ENCODE measurements around the gene ABCF1. TPM values are rescaled to one million over a fixed set of nuclear protein-coding genes. Genes with fewer than 3 reads are reported as not detected.

Gene ABCF1
- total RNA-seq, 1 experiment from 2014 or later: 53.3 TPM

GRCh38 chr6:30589754-30590358 is 18.6 kb downstream of the ABCF1 start:
- Histone ChIP-seq H3K27me3 (ENCODE audit: insufficient read depth, low read length) (no peaks in the 10 kb centered on the region), H3K79me2 (ENCODE audit: insufficient read depth, low read length) (peaks cover 37% of the 10 kb centered on the region; the same call in 1 of the 2 replicates), H4K20me1 (ENCODE audit: insufficient read depth) (no peaks in the 10 kb centered on the region; the same call in 1 of the 2 replicates), H2AFZ (ENCODE audit: low read depth, low read length, poor library complexity, severe bottlenecking) (no peak overlapping the region), H3K9me2 (ENCODE audit: insufficient read depth) (no peaks in the 10 kb centered on the region), H3K27ac (ENCODE audit: low read depth, low read length) (no peak overlapping the region), H3K9ac (ENCODE audit: low read length) (no peak overlapping the region), H3K4me2 (ENCODE audit: low read length) (no peak overlapping the region), H3K36me3 (ENCODE audit: control insufficient read depth in 1 of 2, insufficient read depth in 2 of 2, low read length in 2 of 2) (peaks cover 53 to 60% of the 10 kb centered on the region in 2 experiments), H3K4me1 (ENCODE audit: control insufficient read depth in 1 of 2, insufficient read depth in 2 of 2, low read length in 2 of 2) (no peaks in the 10 kb centered on the region), H3K4me3 (replicated peaks in 1 of 2; ENCODE audit: low read depth in 1 of 2, low read length in 2 of 2) (no peak overlapping the region), H3K9me3 (ENCODE audit: control insufficient read depth in 1 of 2, insufficient read depth in 1 of 2, low read depth in 1 of 2, low read length in 2 of 2) (no peaks in the 10 kb centered on the region)
- BruUV-seq (replicated peaks): no TSS peak
- POLR2A ChIA-PET: no interaction called here
- RAD21 ChIA-PET (ENCODE audit: low non-redundant PET in 1 of 2, low total read pairs in 2 of 2, uncharacterized antibody in 2 of 2, unreplicated experiment in 2 of 2): no interaction called here
- no peak for DNase-seq (ENCODE audit: low read depth, low spot score)
- CTCF ChIA-PET: no interaction called here
- ATAC-seq: no peak
- intact Hi-C loops (cut with micrococcal nuclease): no loop called here
- TF ChIP-seq SP1 (IDR thresholded peaks at IDR 0.05; ENCODE audit: low read depth) (no peak), ZNF274 (IDR thresholded peaks at IDR 0.05; ENCODE audit: low read depth, low read length) (no peak), CTCF (IDR thresholded peaks at IDR 0.05 in 2 of 3, conservative IDR thresholded peaks at IDR 0.05 in 1 of 3; ENCODE audit: borderline replicate concordance in 1 of 3, insufficient read depth in 1 of 3, low read depth in 2 of 3, low read length in 2 of 3) (no peak), POLR2AphosphoS5 (IDR thresholded peaks at IDR 0.05; ENCODE audit: low read depth, low read length) (no peak), JUND (IDR thresholded peaks at IDR 0.05) (no peak), ELF1 (IDR thresholded peaks at IDR 0.05; ENCODE audit: borderline replicate concordance, low read depth) (no peak), YY1 (IDR thresholded peaks at IDR 0.05; ENCODE audit: extremely low read depth, insufficient replicate concordance, low read depth, low read length) (no peak), EZH2 (IDR thresholded peaks at IDR 0.05) (no peak), ATF3 (IDR thresholded peaks at IDR 0.05) (no peak), POLR2A (IDR thresholded peaks at IDR 0.05; ENCODE audit: borderline replicate concordance, extremely low read depth, insufficient read depth, insufficient read length) (no peak)

Data from HCT116 (cell line).